SK-N-SH (cell line): ENCODE results near the gene NEK6. TPM values are rescaled to one million over a fixed set of nuclear protein-coding genes. Genes with fewer than 3 reads are reported as not detected.

ENCODE experiments used
- CTCF ChIA-PET: fragments of 300-600, 350-600 bp; formaldehyde crosslinking; extraction: SDS; loops from one replicate; lab custom pipeline; 2021; lab: Yijun Ruan, JAX
- POLR2A ChIA-PET: fragments of 350-600 bp; sonication (Branson Sonifier 250); formaldehyde crosslinking; extraction: SDS; loops from one replicate; lab custom pipeline; 2020; ENCODE audit warnings: antibody characterized with exemption, inconsistent platforms; lab: Yijun Ruan, JAX
- DNase-seq: peaks from one replicate; pipeline ENCODE4 v3.0.0; 2012
- H2AFZ ChIP-seq: fragments of 200-600 bp; sonication (generic); 2 replicates; pipeline ENCODE4 v1.8.1; 2016; ENCODE audit warnings: antibody characterized with exemption, mild to moderate bottlenecking, low read depth
- H3F3A ChIP-seq: fragments of 200-600 bp; sonication (generic); replicated peaks from 2 replicates; pipeline ENCODE3; 2016; ENCODE audit warnings: antibody characterized with exemption, mild to moderate bottlenecking; ENCODE audit not compliant: insufficient read depth
- H3K27ac ChIP-seq, 2 experiments: fragments of 200-500 bp in 1 of 2; fragments of 200-600 bp in 1 of 2; sonication (Bioruptor generic) in 1 of 2; sonication (generic), shearing (Covaris generic) in 1 of 2; 2 replicates each; pipeline versions ENCODE4 v1.5.1 to v1.6.1; 2014 to 2016; ENCODE audit warnings: low read depth in 2 of 2, inconsistent platforms in 1 of 2, low read length in 1 of 2, mild to moderate bottlenecking in 1 of 2, mixed read lengths in 1 of 2
- H3K27me3 ChIP-seq: fragments of 200-600 bp; sonication (generic), shearing (Covaris generic); 2 replicates; pipeline ENCODE4 v1.6.1; 2016; ENCODE audit warnings: mixed run types; ENCODE audit not compliant: insufficient read depth
- H3K36me3 ChIP-seq, 2 experiments: fragments of 200-500 bp in 1 of 2; fragments of 200-600 bp in 1 of 2; sonication (Bioruptor generic) in 1 of 2; sonication (generic) in 1 of 2; replicated peaks in 1 of 2; 2 replicates each; pipeline versions ENCODE3 to v1.5.1; 2014 to 2016; ENCODE audit warnings: low read length in 1 of 2, mild to moderate bottlenecking in 1 of 2; ENCODE audit not compliant: insufficient read depth in 2 of 2, control insufficient read depth in 1 of 2
- H3K4me1 ChIP-seq, 2 experiments: fragments of 200-500 bp in 1 of 2; fragments of 200-600 bp in 1 of 2; sonication (Bioruptor generic) in 1 of 2; sonication (generic), shearing (Covaris generic) in 1 of 2; 2 replicates each; pipeline versions ENCODE4 v1.5.1 to v1.6.1; 2014 to 2016; ENCODE audit warnings: low read depth in 1 of 2, low read length in 1 of 2, mixed run types in 1 of 2; ENCODE audit not compliant: insufficient read depth in 2 of 2, control insufficient read depth in 1 of 2
- H3K4me2 ChIP-seq: fragments of 200-600 bp; sonication (generic), shearing (Covaris generic); 2 replicates; pipeline ENCODE4 v1.6.1; 2017; ENCODE audit warnings: mixed run types
- H3K4me3 ChIP-seq, 2 experiments: fragments of 200-500 bp in 1 of 2; fragments of 200-600 bp in 1 of 2; sonication (Bioruptor generic) in 1 of 2; sonication (generic), shearing (Covaris generic) in 1 of 2; 2 replicates each; pipeline versions ENCODE4 v1.5.1 to v1.8.1; 2014 to 2016; ENCODE audit warnings: low read depth in 2 of 2, inconsistent platforms in 1 of 2, low read length in 1 of 2, mild to moderate bottlenecking in 1 of 2, mixed read lengths in 1 of 2, moderate library complexity in 1 of 2
- H3K79me2 ChIP-seq: fragments of 200-600 bp; sonication (generic); 2 replicates; pipeline ENCODE4 v1.8.1; 2017; ENCODE audit warnings: mild to moderate bottlenecking; ENCODE audit not compliant: insufficient read depth
- H3K9ac ChIP-seq: fragments of 200-600 bp; sonication (generic); 2 replicates; pipeline ENCODE4 v1.6.1; 2017; ENCODE audit warnings: mixed run types
- H3K9me2 ChIP-seq: fragments of 200-600 bp; sonication (generic); 2 replicates; pipeline ENCODE4 v1.6.1; 2017; ENCODE audit warnings: mixed run types
- H3K9me3 ChIP-seq: fragments of 200-600 bp; sonication (generic); 2 replicates; pipeline ENCODE4 v1.6.1; 2017; ENCODE audit warnings: mixed run types, mild to moderate bottlenecking, moderate library complexity
- H4K20me1 ChIP-seq: fragments of 200-600 bp; sonication (generic); 2 replicates; pipeline ENCODE4 v1.6.1; 2017; ENCODE audit warnings: mild to moderate bottlenecking, mixed run types; ENCODE audit not compliant: insufficient read depth
- FOXJ3 ChIP-seq: sonication (generic); formaldehyde crosslinking; IDR thresholded peaks from 2 replicates; pipeline ENCODE4 v1.5.1; 2020; ENCODE audit warnings: mild to moderate bottlenecking, missing genetic modification reagents
- FOXM1 ChIP-seq: IDR thresholded peaks from 2 replicates; pipeline ENCODE4 v1.4.0; 2012; ENCODE audit warnings: low read depth, mild to moderate bottlenecking
- JUND ChIP-seq: IDR thresholded peaks from 2 replicates; pipeline ENCODE4 v1.4.0; 2012
- MXI1 ChIP-seq: IDR thresholded peaks from 2 replicates; pipeline ENCODE4 v1.6.1; 2012; ENCODE audit warnings: mild to moderate bottlenecking, low read depth, low read length, improper control_type of control experiment
- NFIC ChIP-seq: IDR thresholded peaks from 2 replicates; pipeline ENCODE4 v1.4.0; 2012; ENCODE audit warnings: borderline replicate concordance
- RXRA ChIP-seq: IDR thresholded peaks from 2 replicates; pipeline ENCODE4 v1.4.0; 2012; ENCODE audit warnings: low read depth, mild to moderate bottlenecking, borderline replicate concordance
- SMC3 ChIP-seq: IDR thresholded peaks from 2 replicates; pipeline ENCODE4 v1.6.1; 2012; ENCODE audit warnings: low read depth, low read length, improper control_type of control experiment
- TEAD4 ChIP-seq: IDR thresholded peaks from 2 replicates; pipeline ENCODE4 v1.4.0; 2012; ENCODE audit warnings: mild to moderate bottlenecking, borderline replicate concordance; ENCODE audit not compliant: insufficient read depth
- WGBS: methylation state at CpG from one replicate; pipeline ENCODE4 v1.1.6; 2017; ENCODE audit warnings: low lambda C conversion rate; 5-methylcytosine and 5-hydroxymethylcytosine counted together
- polyA plus RNA-seq, 3 experiments: library from polyadenylated mRNA; depleted of rRNA; stranded (reverse); fragments of >200 nt; gene quantifications; 2 replicates each; pipeline ENCODE4 v1.2.3, GENCODE V29; 2012
- TF ChIP-seq, protein P1 (sequence below): IDR thresholded peaks from 2 replicates; pipeline ENCODE4 v1.4.0; 2012; ENCODE audit warnings: low read depth, borderline replicate concordance
- TF ChIP-seq, protein P2 (sequence below): IDR thresholded peaks from 2 replicates; pipeline ENCODE4 v1.6.1; 2012; ENCODE audit warnings: mild to moderate bottlenecking, low read depth, low read length, moderate library complexity
- TF ChIP-seq, protein P3 (sequence below): IDR thresholded peaks from 2 replicates; pipeline ENCODE4 v1.4.0; 2012; ENCODE audit warnings: low read depth, borderline replicate concordance

Gene NEK6
- polyA plus RNA-seq, 1 of the 3 experiments (the other 2 are of a cell fraction), result 89.8 TPM

DNA sequence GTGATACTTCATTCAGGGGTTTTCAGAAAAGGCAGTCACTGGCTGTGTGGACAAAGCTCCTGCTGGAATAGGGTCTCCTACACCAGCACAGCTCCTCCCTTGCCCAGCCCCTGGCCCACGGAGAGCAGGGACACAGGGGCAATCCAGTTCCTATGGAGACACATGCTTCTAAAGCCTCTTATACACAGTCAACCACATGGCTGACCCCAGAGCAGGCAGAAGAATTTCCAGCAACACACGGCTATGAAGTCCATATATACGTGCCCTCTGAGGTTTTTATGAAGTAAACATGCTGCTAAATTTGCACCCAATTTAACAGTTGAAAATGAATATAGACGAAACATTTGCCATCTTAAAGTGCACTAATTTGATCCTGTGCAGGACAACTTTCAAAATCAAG lies 138.1 kb downstream of the NEK6 start:
- WGBS, result 92% methylated on average over 4 of the region's 4 CpGs
- Histone ChIP-seq H3F3A (peaks cover 46% of the 10 kb centered on the region), H3K9ac (no peak overlapping the region), H3K4me3 (no peak overlapping the region), H3K36me3 (peaks cover 23 to 26% of the 10 kb centered on the region in 2 experiments), H3K9me2 (no peaks in the 10 kb centered on the region), H2AFZ (no peak overlapping the region), H4K20me1 (peaks cover 70% of the 10 kb centered on the region), H3K27me3 (no peaks in the 10 kb centered on the region), H3K4me2 (no peak overlapping the region), H3K79me2 (peaks cover 88% of the 10 kb centered on the region), H3K4me1 (peaks cover 29 to 41% of the 10 kb centered on the region in 2 experiments), H3K27ac (no peak overlapping the region), H3K9me3 (no peaks in the 10 kb centered on the region)
- no peak for DNase-seq
- POLR2A ChIA-PET, result no interaction called here
- CTCF ChIA-PET, result interaction anchor here (1.0 to 9.2 kb wide), 6 partner anchors 11 to 270 kb away, joined by 3 to 87 read pairs (median 5); no protein-coding TSS in a partner anchor
- no peak for TF ChIP-seq NFIC
- no peak for TF ChIP-seq RXRA
- TF ChIP-seq, protein P1, sequence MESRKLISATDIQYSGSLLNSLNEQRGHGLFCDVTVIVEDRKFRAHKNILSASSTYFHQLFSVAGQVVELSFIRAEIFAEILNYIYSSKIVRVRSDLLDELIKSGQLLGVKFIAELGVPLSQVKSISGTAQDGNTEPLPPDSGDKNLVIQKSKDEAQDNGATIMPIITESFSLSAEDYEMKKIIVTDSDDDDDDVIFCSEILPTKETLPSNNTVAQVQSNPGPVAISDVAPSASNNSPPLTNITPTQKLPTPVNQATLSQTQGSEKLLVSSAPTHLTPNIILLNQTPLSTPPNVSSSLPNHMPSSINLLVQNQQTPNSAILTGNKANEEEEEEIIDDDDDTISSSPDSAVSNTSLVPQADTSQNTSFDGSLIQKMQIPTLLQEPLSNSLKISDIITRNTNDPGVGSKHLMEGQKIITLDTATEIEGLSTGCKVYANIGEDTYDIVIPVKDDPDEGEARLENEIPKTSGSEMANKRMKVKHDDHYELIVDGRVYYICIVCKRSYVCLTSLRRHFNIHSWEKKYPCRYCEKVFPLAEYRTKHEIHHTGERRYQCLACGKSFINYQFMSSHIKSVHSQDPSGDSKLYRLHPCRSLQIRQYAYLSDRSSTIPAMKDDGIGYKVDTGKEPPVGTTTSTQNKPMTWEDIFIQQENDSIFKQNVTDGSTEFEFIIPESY, result no peak
- TF ChIP-seq, all 33 proteins: peak for 0

DNA sequence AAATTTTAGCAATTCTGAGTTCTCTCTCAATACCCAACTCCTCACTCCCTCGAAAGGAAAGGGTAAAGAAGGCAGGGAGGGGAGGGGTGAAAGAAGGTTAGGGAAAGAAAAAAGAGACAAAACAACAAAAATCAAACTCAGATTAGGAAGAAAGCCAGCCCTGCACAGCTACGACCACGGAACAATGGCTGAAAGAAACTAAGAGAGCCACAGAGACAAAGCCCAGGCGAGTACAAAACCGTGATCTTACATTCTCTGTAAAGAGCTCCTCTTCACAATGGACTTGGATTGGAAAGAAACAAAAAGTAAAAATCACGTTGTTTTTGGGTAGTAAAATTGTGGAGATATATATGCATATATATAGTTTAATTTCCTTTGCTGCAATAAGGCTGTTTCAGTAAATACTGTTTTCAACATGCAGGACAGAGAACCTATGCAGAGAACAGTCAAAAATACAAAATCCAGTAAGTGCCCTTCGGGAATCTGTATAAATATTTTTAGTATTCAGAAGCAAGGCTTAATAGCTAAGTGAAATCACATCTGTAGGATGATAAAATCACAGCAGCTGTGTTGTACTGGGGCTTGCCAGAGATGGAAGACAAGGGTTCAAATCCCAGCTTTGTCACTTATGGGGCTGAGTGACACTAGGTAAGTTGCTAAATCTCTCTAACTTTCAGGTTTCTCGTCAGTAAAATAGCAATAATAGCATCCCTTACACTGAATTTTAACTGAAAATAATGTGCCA lies 140.6 kb downstream of the NEK6 start:
- Histone ChIP-seq H3K36me3 (peaks cover 40 to 44% of the 10 kb centered on the region in 2 experiments), H3F3A (peaks cover 23% of the 10 kb centered on the region), H3K79me2 (peaks cover 98% of the 10 kb centered on the region), H3K4me3 (no peak overlapping the region), H3K9me3 (no peaks in the 10 kb centered on the region), H3K9ac (no peak overlapping the region), H3K4me1 (peaks cover 7 to 18% of the 10 kb centered on the region in 2 experiments), H3K27ac (no peak overlapping the region), H4K20me1 (peaks cover 74% of the 10 kb centered on the region), H2AFZ (no peak overlapping the region), H3K27me3 (no peaks in the 10 kb centered on the region), H3K9me2 (no peaks in the 10 kb centered on the region), H3K4me2 (no peak overlapping the region)
- POLR2A ChIA-PET, result no interaction called here
- CTCF ChIA-PET, result interaction anchor here (0.7 to 3.2 kb wide), 6 partner anchors 10 to 455 kb away, joined by 3 to 16 read pairs (median 4); partner anchors contain the start of gene WDR38
- 93% methylated on average over 8 of the region's 8 CpGs for WGBS
- no peak for DNase-seq
- TF ChIP-seq FOXM1 (no peak), NFIC (no peak), TEAD4 (no peak), FOXJ3 (CRISPR knock-in tag) (no peak), MXI1 (no peak), RXRA (no peak), SMC3 (no peak), JUND (no peak)
- TF ChIP-seq, protein P2, sequence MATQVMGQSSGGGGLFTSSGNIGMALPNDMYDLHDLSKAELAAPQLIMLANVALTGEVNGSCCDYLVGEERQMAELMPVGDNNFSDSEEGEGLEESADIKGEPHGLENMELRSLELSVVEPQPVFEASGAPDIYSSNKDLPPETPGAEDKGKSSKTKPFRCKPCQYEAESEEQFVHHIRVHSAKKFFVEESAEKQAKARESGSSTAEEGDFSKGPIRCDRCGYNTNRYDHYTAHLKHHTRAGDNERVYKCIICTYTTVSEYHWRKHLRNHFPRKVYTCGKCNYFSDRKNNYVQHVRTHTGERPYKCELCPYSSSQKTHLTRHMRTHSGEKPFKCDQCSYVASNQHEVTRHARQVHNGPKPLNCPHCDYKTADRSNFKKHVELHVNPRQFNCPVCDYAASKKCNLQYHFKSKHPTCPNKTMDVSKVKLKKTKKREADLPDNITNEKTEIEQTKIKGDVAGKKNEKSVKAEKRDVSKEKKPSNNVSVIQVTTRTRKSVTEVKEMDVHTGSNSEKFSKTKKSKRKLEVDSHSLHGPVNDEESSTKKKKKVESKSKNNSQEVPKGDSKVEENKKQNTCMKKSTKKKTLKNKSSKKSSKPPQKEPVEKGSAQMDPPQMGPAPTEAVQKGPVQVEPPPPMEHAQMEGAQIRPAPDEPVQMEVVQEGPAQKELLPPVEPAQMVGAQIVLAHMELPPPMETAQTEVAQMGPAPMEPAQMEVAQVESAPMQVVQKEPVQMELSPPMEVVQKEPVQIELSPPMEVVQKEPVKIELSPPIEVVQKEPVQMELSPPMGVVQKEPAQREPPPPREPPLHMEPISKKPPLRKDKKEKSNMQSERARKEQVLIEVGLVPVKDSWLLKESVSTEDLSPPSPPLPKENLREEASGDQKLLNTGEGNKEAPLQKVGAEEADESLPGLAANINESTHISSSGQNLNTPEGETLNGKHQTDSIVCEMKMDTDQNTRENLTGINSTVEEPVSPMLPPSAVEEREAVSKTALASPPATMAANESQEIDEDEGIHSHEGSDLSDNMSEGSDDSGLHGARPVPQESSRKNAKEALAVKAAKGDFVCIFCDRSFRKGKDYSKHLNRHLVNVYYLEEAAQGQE, result no peak
- TF ChIP-seq, protein P3, sequence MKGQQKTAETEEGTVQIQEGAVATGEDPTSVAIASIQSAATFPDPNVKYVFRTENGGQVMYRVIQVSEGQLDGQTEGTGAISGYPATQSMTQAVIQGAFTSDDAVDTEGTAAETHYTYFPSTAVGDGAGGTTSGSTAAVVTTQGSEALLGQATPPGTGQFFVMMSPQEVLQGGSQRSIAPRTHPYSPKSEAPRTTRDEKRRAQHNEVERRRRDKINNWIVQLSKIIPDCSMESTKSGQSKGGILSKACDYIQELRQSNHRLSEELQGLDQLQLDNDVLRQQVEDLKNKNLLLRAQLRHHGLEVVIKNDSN, result no peak
- TF ChIP-seq, protein P1, result no peak
